KOPT-K1 (cell line): ENCODE results near the gene NRIP3.
"Not testable (repeated sequence)": the region's sequence is repeated elsewhere in the genome, so short reads cannot be mapped to it uniquely, and the experiment has no call there.

Source experiments
- H3K27ac ChIP-seq: fragments of 200-600 bp; sonication (generic); 2 replicates; pipeline ENCODE4 v1.5.1; 2016; ENCODE audit warnings: antibody characterized with exemption, mild to moderate bottlenecking, low read depth, low read length; ENCODE audit not compliant: poor library complexity, severe bottlenecking
- H3K36me3 ChIP-seq: fragments of 200-600 bp; sonication (generic); 2 replicates; pipeline ENCODE4 v1.5.1; 2017; ENCODE audit warnings: antibody characterized with exemption, mild to moderate bottlenecking, low read length, moderate library complexity; ENCODE audit not compliant: insufficient read depth
- H3K9me3 ChIP-seq: fragments of 200-600 bp; sonication (generic); 2 replicates; pipeline ENCODE4 v1.5.1; 2017; ENCODE audit warnings: antibody characterized with exemption, low read length, mild to moderate bottlenecking; ENCODE audit not compliant: insufficient read depth, poor library complexity, severe bottlenecking

NRIP3 gene

DNA sequence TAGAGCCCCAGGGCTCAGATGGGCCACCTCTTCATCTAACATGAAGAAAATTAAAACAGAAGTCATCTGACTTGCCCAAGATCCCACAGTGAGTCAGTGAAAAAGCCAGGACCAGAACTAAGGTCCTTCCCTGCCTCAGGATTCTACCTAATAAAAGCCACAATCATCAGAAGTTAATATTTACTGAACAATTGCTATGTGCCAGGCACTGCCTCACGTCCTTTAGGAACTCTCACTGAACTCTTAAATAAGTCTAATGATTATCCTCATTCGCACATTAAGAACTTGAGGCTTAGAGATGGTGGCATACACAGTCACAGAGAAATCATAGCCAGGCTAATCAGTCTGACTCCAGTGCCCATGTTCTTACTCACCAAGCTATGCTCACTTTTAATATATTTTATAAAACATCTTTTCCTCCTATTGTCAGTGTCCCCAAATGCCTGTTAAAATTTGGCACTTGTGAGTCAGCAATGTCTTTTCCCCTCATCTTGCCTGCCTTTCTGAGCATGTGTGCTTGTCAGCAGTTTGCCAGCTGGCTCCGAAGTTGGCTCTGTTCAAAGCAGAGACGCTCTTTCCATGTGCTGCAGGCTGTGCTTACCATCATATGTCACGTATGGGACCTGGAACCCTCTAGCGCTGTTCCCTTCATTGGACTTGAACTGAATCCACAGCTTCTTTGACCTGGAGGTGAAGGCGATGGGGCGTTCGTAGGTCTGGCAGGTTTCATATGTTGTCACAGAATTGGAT, 21.5 kb upstream of the NRIP3 start:
- no peak overlapping the region for H3K27ac ChIP-seq
- H3K9me3 ChIP-seq, result no peaks in the 10 kb centered on the region
- no peaks in the 10 kb centered on the region for H3K36me3 ChIP-seq

DNA sequence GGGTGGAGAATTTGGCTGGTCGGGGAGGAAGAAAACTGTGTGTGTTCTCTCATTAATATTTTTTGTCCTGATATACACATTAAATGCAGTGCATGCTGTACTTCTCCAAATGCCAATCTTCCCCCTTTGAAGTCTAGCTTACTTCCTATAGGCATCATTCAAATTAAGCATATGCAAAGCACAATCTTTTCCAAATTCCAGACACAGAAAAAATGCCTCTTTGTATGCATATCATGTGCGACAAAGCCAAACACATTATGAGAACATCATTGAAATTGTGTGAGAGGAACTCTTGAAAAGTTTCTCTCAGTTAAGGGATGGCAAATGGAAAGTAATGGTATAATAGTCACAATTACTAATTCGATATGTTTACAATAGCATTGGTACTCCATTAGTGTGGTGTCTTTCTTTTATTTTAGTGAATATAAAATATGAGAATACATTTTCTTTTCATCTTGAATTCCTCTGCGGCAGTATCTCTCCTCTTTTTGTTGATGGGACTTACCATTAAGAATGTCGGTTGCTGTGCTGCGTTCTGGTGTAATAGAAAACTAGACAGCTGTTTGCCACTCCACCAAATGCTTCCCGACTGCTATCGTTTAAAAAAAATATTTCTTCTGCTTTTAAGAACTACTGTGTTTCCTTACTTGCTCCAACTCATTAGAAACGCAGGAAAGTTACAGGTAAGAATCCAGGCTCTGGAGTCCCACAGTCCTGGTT, 19.3 kb upstream of the NRIP3 start:
- no peaks in the 10 kb centered on the region for H3K9me3 ChIP-seq
- no peaks in the 10 kb centered on the region for H3K36me3 ChIP-seq
- H3K27ac ChIP-seq, result no peak overlapping the region

DNA sequence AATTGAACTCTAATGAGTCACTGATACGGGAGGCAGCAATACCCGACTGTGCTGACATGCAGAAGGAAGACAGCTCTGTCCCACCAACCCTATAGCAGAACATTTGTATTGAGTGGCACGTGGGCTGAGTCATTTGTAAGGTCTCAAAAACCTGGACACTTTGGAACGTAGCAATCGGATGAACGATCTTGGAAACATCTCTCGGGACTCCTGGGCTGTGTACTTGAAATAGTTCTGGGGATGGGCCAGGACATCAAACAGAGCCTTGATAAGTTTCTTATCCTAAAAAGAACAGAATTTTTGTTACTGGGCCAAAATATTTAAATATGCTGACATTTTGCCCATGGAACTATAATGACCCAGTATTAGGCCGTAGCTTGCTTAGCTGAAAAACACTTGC, 17.1 kb upstream of the NRIP3 start:
- H3K27ac ChIP-seq, result no peak overlapping the region

DNA sequence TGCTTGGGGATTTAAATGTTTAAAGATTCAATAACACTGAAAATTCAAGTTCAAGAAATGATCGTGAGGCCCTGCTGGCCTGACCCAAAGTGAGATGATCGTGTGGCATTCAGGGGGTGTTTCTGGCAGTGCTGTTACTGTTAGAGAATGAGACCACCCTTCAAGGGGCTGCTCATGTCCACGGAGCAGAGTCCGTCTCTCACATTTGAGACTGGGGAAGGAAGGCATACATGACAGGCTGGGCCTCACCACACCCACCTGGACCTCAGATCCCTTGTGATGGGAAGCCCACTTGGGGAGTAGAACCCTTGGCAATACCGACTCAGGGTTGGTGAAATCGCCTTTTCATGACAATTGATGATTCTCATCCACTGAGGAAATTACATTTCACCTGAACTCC, 16.1 kb upstream of the NRIP3 start:
- Histone ChIP-seq H3K27ac (no peak overlapping the region), H3K9me3 (no peaks in the 10 kb centered on the region), H3K36me3 (no peaks in the 10 kb centered on the region)

More for the DNA sequence above, 17.1 kb upstream of the NRIP3 start:
- no peaks in the 10 kb centered on the region for H3K36me3 ChIP-seq
- H3K9me3 ChIP-seq, result no peaks in the 10 kb centered on the region

DNA sequence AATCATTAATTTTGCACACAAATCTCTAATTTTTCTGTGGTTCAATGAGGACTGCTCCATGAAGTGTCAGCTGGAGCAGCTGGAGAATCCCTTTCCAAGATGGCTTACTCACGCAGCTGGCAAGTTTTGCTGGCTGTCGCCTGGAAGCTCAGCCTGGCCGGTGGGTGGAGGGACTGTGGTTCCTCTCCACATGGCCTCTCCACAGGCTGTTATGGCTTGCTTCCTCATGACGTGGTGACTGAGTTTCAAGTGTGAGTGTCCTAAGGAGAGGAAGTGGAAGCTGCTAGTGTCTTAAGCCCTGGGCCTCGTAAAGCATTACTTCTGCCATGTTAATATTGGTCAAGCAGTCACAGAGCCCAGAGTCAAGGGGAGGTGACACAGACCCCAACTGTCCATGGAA, 14.0 kb upstream of the NRIP3 start:
- H3K9me3 ChIP-seq, result no peaks in the 10 kb centered on the region
- no peak overlapping the region for H3K27ac ChIP-seq
- no peaks in the 10 kb centered on the region for H3K36me3 ChIP-seq

DNA sequence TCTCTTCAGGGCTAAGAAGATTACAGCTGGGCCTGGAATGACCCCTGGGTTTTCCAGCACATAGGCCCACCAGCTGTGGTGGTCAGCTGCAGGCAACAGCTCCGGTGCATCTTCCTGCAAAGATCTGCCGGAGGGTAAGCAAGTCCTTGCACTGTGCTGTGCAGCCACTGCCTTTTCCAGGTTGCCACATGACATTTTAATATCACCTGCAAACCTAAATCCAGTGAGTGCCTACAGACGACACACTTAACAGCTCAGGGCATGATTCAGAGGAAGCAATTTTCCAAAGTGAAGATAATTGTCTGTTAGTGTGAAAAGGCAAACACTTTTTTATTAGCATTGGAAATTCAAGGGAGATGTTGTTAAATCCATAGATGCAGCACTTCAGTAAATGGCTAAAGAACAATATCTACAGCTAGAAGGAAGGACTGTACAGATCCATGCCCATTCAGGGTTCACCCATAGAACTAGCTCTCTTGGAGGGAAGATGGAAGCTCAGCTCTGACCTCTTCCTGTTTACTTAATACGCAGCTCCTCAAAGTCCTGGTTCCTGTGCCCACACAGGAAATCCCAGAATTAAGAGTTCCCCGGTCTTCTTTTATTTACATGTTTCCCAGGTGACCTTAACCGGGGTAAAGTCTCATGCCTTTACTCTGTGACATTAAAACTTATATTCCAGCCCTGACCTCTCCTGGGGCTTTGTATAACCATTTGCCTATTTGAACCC, 13.3 kb upstream of the NRIP3 start:
- Histone ChIP-seq H3K27ac (no peak overlapping the region), H3K9me3 (no peaks in the 10 kb centered on the region), H3K36me3 (no peaks in the 10 kb centered on the region)

DNA sequence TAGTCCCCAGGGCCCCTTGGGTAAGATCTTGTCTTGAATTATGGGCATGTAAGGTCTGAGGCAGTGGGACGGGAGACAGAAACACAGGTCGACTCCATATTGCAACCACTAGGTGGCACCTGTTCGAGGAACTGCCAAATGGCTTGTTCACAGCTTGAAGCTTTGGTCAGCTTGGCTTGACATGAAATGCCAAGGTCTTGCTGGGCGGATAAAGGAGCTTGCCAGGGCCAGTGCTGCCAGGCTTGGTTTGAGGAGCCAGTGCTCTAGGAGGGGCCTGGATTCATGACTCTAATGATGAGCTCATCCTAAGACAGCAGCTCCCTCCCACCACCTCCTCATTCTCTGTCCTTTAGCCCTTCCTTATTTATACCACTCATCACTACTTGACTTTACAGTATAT, 11.9 kb upstream of the NRIP3 start:
- Histone ChIP-seq H3K27ac (no peak overlapping the region), H3K9me3 (no peaks in the 10 kb centered on the region)

DNA sequence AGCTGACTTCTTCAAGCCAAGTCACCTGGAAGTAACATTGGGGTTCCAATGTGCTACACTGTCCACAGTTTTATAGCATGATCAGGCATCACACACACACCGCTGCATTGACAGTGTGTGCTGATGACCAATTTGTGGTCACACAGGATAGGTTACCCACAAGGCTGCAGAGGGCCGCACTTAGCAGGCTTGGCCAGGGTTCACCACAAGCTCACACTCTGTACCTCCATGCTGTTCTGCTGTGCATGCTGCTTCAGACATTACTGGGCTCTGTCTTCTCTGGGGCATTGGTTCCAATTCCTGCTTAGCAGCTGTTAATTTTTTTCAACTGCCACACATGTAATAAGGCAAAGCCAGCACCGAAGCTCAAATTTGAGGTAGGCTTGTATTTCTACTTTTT, 11.0 kb upstream of the NRIP3 start:
- Histone ChIP-seq H3K9me3 (no peaks in the 10 kb centered on the region), H3K36me3 (no peaks in the 10 kb centered on the region), H3K27ac (no peak overlapping the region)

More for the DNA sequence above, 11.9 kb upstream of the NRIP3 start:
- H3K36me3 ChIP-seq, result no peaks in the 10 kb centered on the region

DNA sequence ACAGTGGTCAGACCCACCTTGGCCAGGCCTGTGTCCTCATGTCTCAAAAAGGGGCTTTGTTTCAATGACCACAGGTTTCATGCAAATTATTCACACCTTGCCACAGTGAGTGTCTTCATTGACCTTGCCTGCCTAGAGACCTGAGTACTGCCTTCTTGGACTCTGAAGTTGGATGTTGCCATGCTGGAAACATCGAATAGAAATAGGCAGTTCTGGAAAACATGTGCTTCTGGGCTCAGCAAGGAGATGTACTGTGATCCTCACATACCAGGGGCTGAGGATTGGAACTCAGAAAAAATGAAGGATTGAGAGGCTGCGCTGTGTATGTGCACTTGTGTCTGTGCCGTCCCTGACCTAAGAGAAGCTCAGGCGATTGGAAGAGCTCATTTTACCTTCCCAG, 9.6 kb upstream of the NRIP3 start:
- H3K36me3 ChIP-seq, result no peaks in the 10 kb centered on the region
- no peak overlapping the region for H3K27ac ChIP-seq
- H3K9me3 ChIP-seq, result no peaks in the 10 kb centered on the region

DNA sequence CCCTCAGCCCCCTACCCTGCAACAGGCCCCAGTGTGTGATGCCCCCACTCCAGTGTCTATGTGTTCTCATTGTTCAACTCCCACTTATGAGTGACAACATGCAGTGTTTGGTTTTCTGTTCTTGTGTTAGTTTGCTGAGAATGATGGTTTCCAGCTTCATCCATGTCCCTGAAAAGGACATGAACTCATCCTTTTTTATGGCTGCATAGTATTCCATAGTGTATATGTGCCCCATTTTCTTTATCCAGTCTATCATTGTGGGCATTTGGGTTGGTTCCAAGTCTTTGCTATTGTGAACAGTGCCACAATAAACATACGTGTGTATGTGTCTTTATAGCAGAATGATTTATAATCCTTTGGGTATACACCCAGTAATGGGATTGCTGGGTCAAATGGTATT, 5.7 kb upstream of the NRIP3 start:
- H3K27ac ChIP-seq, H3K36me3 ChIP-seq, H3K9me3 ChIP-seq: not testable (repeated sequence)

DNA sequence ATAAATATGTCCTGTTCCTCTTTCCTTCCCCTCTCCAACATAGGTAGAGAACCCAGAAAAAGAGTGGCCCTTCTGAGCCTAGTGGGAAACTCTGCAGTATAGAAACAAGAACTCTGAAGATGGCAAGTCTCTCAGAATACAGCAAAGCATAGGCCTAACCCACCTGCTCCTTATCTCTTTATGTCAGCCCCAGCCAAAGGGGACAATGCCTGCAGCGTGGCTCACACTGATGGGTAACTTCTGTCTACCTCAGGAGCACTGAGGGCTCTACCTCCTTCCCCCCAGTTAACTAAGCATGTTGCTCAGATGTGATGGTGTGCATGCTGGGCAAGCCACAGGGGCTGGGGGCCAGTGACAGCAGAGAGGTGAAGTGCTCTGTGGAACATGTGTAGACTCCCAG, 4.9 kb upstream of the NRIP3 start:
- Histone ChIP-seq H3K36me3 (no peaks in the 10 kb centered on the region), H3K27ac (no peak overlapping the region), H3K9me3 (no peaks in the 10 kb centered on the region)

DNA sequence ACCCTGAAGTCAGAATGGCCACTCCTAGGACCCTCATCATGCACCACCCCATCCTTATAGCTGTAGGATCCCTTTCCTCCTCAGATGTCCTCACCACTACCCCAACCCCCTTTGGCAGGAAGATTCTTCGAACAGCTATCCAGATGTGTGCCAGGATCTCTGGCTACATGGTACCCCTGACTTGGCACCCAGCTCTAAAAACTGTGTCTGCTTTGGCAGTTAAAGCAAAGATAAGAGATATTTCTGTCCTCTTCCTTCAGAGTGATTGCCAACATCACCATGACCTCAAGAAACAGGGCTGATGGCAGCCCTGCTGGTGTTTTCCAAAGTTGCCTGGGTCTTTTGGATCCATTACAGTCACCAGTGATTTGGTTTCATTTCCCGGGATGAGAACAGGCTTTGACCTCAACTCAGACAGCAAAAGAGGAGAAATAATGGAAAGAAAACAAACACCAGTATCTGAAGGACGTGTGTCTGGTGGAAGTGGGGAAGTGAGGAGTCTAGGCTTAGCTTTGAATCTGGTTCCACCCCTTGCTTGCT, 4.3 kb upstream of the NRIP3 start:
- Histone ChIP-seq H3K9me3 (no peaks in the 10 kb centered on the region), H3K36me3 (no peaks in the 10 kb centered on the region), H3K27ac (no peak overlapping the region)

DNA sequence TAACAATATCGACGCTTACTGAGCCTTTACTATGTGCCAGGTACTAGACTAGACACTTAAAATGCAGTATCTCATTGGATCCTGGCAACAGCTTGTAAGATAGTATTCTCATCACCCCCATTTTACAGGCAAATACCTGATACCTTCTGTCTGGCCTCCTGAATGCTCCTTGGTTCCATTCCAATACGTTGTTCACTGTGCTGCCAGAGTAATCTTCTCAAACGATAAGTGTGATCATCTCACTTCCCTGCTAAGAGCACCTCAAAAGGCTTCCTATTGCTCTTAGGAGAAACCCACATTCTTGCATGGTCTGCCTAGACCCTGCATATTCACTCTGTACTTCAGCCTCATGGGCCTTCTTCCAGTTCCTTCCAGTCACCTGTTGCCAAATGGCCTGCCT, 1.3 kb upstream of the NRIP3 start:
- no peaks in the 10 kb centered on the region for H3K9me3 ChIP-seq
- no peak overlapping the region for H3K27ac ChIP-seq
- H3K36me3 ChIP-seq, result no peaks in the 10 kb centered on the region

DNA sequence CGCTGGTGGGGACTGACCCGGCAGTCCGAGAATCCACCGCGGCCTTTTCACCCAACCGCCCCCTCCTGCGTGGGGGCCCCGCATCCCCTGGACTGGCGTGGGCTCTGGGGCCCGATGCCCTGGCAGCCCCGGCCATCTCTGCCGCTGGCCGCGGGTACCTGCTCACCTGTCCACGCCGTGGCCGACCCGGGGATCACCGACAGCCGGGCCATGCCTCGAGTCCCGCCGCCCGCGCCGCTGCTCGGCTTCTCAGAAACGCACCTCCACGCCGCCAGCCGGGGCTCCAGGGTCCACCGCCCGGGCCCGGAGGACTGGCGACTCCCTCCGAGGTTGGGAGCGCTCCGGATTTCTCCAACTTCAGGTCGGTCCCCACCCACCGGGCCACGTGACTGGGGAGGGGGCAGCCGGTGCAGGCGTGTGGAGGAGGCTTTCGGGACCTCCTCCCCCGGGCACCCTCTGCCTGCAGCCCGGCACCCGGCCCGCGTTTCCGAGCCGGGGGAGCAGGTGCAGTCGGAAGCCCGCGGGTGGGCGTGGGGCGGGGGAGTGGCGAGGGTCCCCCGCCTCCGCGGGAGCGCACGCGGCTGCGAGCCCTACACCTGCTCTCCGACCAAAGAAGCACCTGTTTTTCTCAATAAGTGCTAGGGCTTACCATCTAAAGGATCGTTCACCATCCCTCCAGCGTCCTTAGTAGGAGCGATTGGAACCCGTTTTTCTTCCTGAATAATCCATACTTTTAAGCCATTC, 554 bp upstream of the NRIP3 start:
- Histone ChIP-seq H3K9me3 (no peaks in the 10 kb centered on the region), H3K27ac (no peak overlapping the region), H3K36me3 (no peaks in the 10 kb centered on the region)
